ENCODE measurements around the gene PTPRM.

DNA sequence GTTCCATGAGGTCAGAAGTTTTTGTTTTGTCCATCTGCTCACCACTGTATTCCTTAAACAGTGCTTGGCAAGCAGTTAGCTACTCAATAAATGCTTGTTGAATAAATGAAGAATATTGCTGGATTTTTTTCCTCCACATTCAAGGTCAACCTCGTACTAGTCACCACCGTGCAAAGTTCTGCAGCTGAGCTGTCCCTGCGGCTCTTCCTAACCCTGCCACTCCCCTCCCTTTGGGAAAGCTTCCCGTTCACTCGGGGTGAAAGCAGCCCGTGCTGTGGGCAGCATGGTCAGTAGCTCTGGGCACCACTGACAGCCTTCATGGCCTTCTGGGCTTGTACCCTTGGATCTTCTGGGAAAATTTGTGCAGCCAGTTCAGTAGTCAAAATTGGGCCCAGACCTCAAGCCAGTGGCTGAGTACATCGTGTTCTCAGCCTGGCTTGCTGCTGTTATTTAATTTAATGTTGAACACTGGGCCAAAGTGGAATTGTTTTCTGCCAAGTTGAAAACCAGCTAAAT is 572.8 kb downstream of the PTPRM start:
- TF ChIP-seq, protein P1, sequence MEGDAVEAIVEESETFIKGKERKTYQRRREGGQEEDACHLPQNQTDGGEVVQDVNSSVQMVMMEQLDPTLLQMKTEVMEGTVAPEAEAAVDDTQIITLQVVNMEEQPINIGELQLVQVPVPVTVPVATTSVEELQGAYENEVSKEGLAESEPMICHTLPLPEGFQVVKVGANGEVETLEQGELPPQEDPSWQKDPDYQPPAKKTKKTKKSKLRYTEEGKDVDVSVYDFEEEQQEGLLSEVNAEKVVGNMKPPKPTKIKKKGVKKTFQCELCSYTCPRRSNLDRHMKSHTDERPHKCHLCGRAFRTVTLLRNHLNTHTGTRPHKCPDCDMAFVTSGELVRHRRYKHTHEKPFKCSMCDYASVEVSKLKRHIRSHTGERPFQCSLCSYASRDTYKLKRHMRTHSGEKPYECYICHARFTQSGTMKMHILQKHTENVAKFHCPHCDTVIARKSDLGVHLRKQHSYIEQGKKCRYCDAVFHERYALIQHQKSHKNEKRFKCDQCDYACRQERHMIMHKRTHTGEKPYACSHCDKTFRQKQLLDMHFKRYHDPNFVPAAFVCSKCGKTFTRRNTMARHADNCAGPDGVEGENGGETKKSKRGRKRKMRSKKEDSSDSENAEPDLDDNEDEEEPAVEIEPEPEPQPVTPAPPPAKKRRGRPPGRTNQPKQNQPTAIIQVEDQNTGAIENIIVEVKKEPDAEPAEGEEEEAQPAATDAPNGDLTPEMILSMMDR (IDR thresholded peaks at IDR 0.05; ENCODE audit: control extremely low read depth in 1 of 3, insufficient read depth in 1 of 3, low read depth in 1 of 3, low read length in 3 of 3) = no peak
- TF ChIP-seq POLR2A (IDR thresholded peaks at IDR 0.05; ENCODE audit: control extremely low read depth in 1 of 2, low read depth in 2 of 2, low read length in 2 of 2) (no peak), NRF1 (IDR thresholded peaks at IDR 0.05; ENCODE audit: low read depth, low read length) (no peak), RXRA (IDR thresholded peaks at IDR 0.05; ENCODE audit: insufficient read depth, low read depth, low read length) (no peak), TAF7 (optimal IDR thresholded peaks at IDR 0.05; ENCODE audit: borderline replicate concordance, low read depth, low read length) (no peak), BCL11A (IDR thresholded peaks at IDR 0.05; ENCODE audit: low read depth in 2 of 2, low read length in 2 of 2) (no peak), SRF (IDR thresholded peaks at IDR 0.05; ENCODE audit: low read depth, low read length) (no peak), SP1 (IDR thresholded peaks at IDR 0.05; ENCODE audit: low read depth, low read length) (no peak), CREB1 (IDR thresholded peaks at IDR 0.05) (no peak), TEAD4 (IDR thresholded peaks at IDR 0.05; ENCODE audit: low read depth, low read length) (no peak), SIX5 (IDR thresholded peaks at IDR 0.05; ENCODE audit: low read depth, low read length) (no peak), SIN3A (conservative IDR thresholded peaks at IDR 0.05 in 1 of 2, IDR thresholded peaks at IDR 0.05 in 1 of 2; ENCODE audit: low read depth in 1 of 2, low read length in 2 of 2) (no peak)
- TF ChIP-seq, protein P2, sequence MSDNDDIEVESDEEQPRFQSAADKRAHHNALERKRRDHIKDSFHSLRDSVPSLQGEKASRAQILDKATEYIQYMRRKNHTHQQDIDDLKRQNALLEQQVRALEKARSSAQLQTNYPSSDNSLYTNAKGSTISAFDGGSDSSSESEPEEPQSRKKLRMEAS (IDR thresholded peaks at IDR 0.05) = no peak
